Nephron progenitor cell (in vitro differentiated cells): Measurements from ENCODE around the gene ACVR1C.

Source experiments
- DNase-seq: peaks from one replicate; pipeline ENCODE4 v3.0.0; 2021
- H3K27ac Mint-ChIP-seq: 2 replicates; pipeline ENCODE4 v1.8.0; 2021; ENCODE audit warnings: mild to moderate bottlenecking, moderate library complexity, mixed read lengths
- H3K27me3 Mint-ChIP-seq: 2 replicates; pipeline ENCODE4 v1.8.0; 2021; ENCODE audit warnings: mild to moderate bottlenecking, low read depth, mixed read lengths; ENCODE audit not compliant: poor library complexity
- H3K36me3 Mint-ChIP-seq: 2 replicates; pipeline ENCODE4 v1.8.0; 2021; ENCODE audit warnings: low read depth, mixed read lengths
- H3K4me1 Mint-ChIP-seq: 2 replicates; pipeline ENCODE4 v1.8.0; 2021; ENCODE audit warnings: mixed read lengths
- H3K4me3 Mint-ChIP-seq: 2 replicates; pipeline ENCODE4 v1.8.0; 2021; ENCODE audit warnings: mild to moderate bottlenecking, moderate library complexity, mixed read lengths
- H3K9me3 Mint-ChIP-seq: 2 replicates; pipeline ENCODE4 v1.8.0; 2021; ENCODE audit warnings: mild to moderate bottlenecking, moderate library complexity, mixed read lengths
- TF ChIP-seq, protein P1 (sequence below): fragments of 200-600 bp; sonication (generic); IDR thresholded peaks from 2 replicates; pipeline ENCODE4 v1.5.0; 2021; ENCODE audit warnings: antibody characterized with exemption

The ACVR1C gene

GRCh38 chr2:157657858-157658257, 29.2 kb upstream of the ACVR1C start:
- Mint-ChIP-seq H3K9me3 (no peaks in the 10 kb centered on the region), H3K27me3 (no peaks in the 10 kb centered on the region), H3K4me3 (no peak overlapping the region), H3K4me1 (no peaks in the 10 kb centered on the region), H3K36me3 (no peaks in the 10 kb centered on the region), H3K27ac (no peak overlapping the region)
- DNase-seq, result no peak
- TF ChIP-seq, protein P1, sequence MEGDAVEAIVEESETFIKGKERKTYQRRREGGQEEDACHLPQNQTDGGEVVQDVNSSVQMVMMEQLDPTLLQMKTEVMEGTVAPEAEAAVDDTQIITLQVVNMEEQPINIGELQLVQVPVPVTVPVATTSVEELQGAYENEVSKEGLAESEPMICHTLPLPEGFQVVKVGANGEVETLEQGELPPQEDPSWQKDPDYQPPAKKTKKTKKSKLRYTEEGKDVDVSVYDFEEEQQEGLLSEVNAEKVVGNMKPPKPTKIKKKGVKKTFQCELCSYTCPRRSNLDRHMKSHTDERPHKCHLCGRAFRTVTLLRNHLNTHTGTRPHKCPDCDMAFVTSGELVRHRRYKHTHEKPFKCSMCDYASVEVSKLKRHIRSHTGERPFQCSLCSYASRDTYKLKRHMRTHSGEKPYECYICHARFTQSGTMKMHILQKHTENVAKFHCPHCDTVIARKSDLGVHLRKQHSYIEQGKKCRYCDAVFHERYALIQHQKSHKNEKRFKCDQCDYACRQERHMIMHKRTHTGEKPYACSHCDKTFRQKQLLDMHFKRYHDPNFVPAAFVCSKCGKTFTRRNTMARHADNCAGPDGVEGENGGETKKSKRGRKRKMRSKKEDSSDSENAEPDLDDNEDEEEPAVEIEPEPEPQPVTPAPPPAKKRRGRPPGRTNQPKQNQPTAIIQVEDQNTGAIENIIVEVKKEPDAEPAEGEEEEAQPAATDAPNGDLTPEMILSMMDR, result no peak

GRCh38 chr2:157657101-157657500, 28.4 kb upstream of the ACVR1C start:
- Mint-ChIP-seq H3K27ac (no peak overlapping the region), H3K9me3 (no peaks in the 10 kb centered on the region), H3K27me3 (no peaks in the 10 kb centered on the region), H3K4me1 (no peaks in the 10 kb centered on the region), H3K36me3 (no peaks in the 10 kb centered on the region), H3K4me3 (no peak overlapping the region)
- DNase-seq, result no peak
- TF ChIP-seq, protein P1, result no peak

DNA sequence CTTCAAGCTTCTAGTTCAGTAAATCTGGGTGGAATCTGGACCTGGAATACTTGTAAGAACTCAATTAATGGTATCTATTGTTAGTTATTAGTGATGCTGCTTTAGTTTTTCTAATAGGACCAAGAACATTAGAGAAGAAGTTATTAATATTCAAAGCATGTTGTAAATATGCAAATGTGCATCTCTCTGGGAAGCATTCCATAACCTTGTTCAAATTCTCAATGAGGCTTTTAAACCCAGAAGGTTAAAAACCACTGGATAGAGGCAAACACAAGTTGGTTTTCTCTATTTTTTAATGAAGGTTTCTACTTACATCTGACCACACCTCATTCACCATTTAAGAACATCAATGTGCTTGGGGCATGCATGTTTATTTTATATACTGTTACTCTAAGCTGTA, 16.1 kb upstream of the ACVR1C start:
- no peaks in the 10 kb centered on the region for H3K9me3 Mint-ChIP-seq
- no peaks in the 10 kb centered on the region for H3K4me1 Mint-ChIP-seq
- H3K4me3 Mint-ChIP-seq, result no peak overlapping the region
- TF ChIP-seq, protein P1, result no peak
- no peaks in the 10 kb centered on the region for H3K27me3 Mint-ChIP-seq
- H3K27ac Mint-ChIP-seq, result no peak overlapping the region
- H3K36me3 Mint-ChIP-seq, result no peaks in the 10 kb centered on the region
- DNase-seq, result no peak

GRCh38 chr2:157631861-157632260, 3.2 kb upstream of the ACVR1C start:
- no peaks in the 10 kb centered on the region for H3K9me3 Mint-ChIP-seq
- no peak for DNase-seq
- peaks cover 6% of the 10 kb centered on the region for H3K4me1 Mint-ChIP-seq
- peaks cover 20% of the 10 kb centered on the region for H3K27me3 Mint-ChIP-seq
- no peaks in the 10 kb centered on the region for H3K36me3 Mint-ChIP-seq
- no peak overlapping the region for H3K4me3 Mint-ChIP-seq
- H3K27ac Mint-ChIP-seq, result no peak overlapping the region
- TF ChIP-seq, protein P1, result no peak

GRCh38 chr2:157627594-157628476, 829 bp downstream of the ACVR1C start:
- Mint-ChIP-seq H3K9me3 (peaks cover 4% of the 10 kb centered on the region), H3K4me1 (peaks cover 6% of the 10 kb centered on the region), H3K36me3 (no peaks in the 10 kb centered on the region), H3K4me3 (peak overlapping the region; percentile 89), H3K27me3 (peaks cover 39% of the 10 kb centered on the region), H3K27ac (no peak overlapping the region)
- TF ChIP-seq, protein P1, result no peak
- DNase-seq, result peak; percentile 15

- Mint-ChIP-seq H3K27ac (no peak overlapping the region), H3K4me3 (no peak overlapping the region), H3K9me3 (peaks cover 16% of the 10 kb centered on the region), H3K27me3 (peaks cover 41% of the 10 kb centered on the region), H3K4me1 (peaks cover 6% of the 10 kb centered on the region), H3K36me3 (no peaks in the 10 kb centered on the region)
- TF ChIP-seq, protein P1, result no peak
- no peak for DNase-seq
Observed at GRCh38 chr2:157625296-157625695, 3.4 kb downstream of the ACVR1C start.
